SK-N-MC (cell line): Measurements from ENCODE around the gene PKDREJ.

Experiments
- EZH2 ChIP-seq: fragments of 200-600 bp; sonication (generic); IDR thresholded peaks from one replicate; pipeline ENCODE4 v1.6.1; 2017; ENCODE audit warnings: antibody characterized with exemption
- FOXP2 ChIP-seq: optimal IDR thresholded peaks from 2 replicates; pipeline ENCODE3; 2011; ENCODE audit warnings: mild to moderate bottlenecking, moderate library complexity; ENCODE audit not compliant: insufficient read depth; ENCODE audit errors: extremely low read length, control extremely low read depth
- POLR2AphosphoS5 ChIP-seq: IDR thresholded peaks from 2 replicates; pipeline ENCODE4 v1.6.1; 2012; ENCODE audit warnings: mild to moderate bottlenecking, low read depth, low read length, borderline replicate concordance

GRCh38 chr22:46294784-46295183 is 31.6 kb upstream of the PKDREJ start:
- TF ChIP-seq EZH2, result no peak
- no peak for TF ChIP-seq POLR2AphosphoS5
- no peak for TF ChIP-seq FOXP2
